CD4-positive, alpha-beta T cell (primary cell): ENCODE measurements around the gene PYCARD. TPM values are rescaled to one million over a fixed set of nuclear protein-coding genes. Genes with fewer than 3 reads are reported as not detected.

Experiments
- ATAC-seq: fragments of 200-7000 bp; cut with Tn5 transposase; one replicate; pipeline ENCODE4 v1.10.0; 2022; ENCODE audit warnings: mild to moderate bottlenecking; ENCODE audit not compliant: poor library complexity
- CTCF ChIA-PET: fragments of 350-600 bp; sonication (Branson Sonifier 250); formaldehyde crosslinking; loops from one replicate; lab custom pipeline; 2021; ENCODE audit warnings: antibody characterized with exemption, inconsistent platforms; lab: Charles Lee
- POLR2A ChIA-PET: fragments of 350-600 bp; sonication (Branson Sonifier 250); formaldehyde crosslinking; loops from one replicate; lab custom pipeline; 2021; ENCODE audit warnings: antibody characterized with exemption, inconsistent platforms; lab: Charles Lee
- DNase-seq, 14 experiments: peaks; one replicate each; pipeline ENCODE4 v3.0.0-alpha.2; 2013 to 2020; ENCODE audit warnings: mixed read lengths in 2 of 14
- H3K27ac ChIP-seq, 2 donors: one replicate each; pipeline versions ENCODE4 v1.5.1 to v1.7.0; 2013; ENCODE audit warnings: low read length in 2 of 2, low read depth in 1 of 2, mild to moderate bottlenecking in 1 of 2
- H3K27me3 ChIP-seq, 2 experiments: 1 replicate in 1 of 2; 2 replicates in 1 of 2; pipeline versions ENCODE4 v1.6.1 to v1.7.0; 2013; ENCODE audit warnings: low read length in 2 of 2, control low read depth in 1 of 2, mild to moderate bottlenecking in 1 of 2, moderate library complexity in 1 of 2; ENCODE audit not compliant: insufficient read depth in 2 of 2, control insufficient read depth in 1 of 2
- H3K36me3 ChIP-seq: one replicate; pipeline ENCODE4 v1.6.1; 2013; ENCODE audit warnings: low read length, control low read depth; ENCODE audit not compliant: insufficient read depth
- H3K4me1 ChIP-seq: one replicate; pipeline ENCODE4 v1.6.1; 2013; ENCODE audit warnings: low read length, control low read depth; ENCODE audit not compliant: insufficient read depth
- H3K4me3 ChIP-seq: one replicate; pipeline ENCODE4 v1.5.1; 2013; ENCODE audit warnings: mild to moderate bottlenecking, low read length, moderate library complexity
- H3K9me3 ChIP-seq, 2 experiments: 1 replicate in 1 of 2; 2 replicates in 1 of 2; pipeline versions ENCODE4 v1.6.1 to v1.7.0; 2013; ENCODE audit warnings: low read length in 2 of 2, mild to moderate bottlenecking in 2 of 2, control low read depth in 1 of 2, moderate library complexity in 1 of 2; ENCODE audit not compliant: control insufficient read depth in 1 of 2, insufficient read depth in 1 of 2
- H3K27ac Mint-ChIP-seq: one replicate; pipeline ENCODE4 v1.8.0; 2020; ENCODE audit warnings: mixed read lengths
- H3K27me3 Mint-ChIP-seq: one replicate; pipeline ENCODE4 v1.8.0; 2021; ENCODE audit warnings: mixed read lengths
- H3K36me3 Mint-ChIP-seq: one replicate; pipeline ENCODE4 v1.8.0; 2021; ENCODE audit warnings: low read depth, mixed read lengths
- H3K4me1 Mint-ChIP-seq: one replicate; pipeline ENCODE4 v1.8.0; 2021; ENCODE audit warnings: low read depth, mixed read lengths
- H3K4me3 Mint-ChIP-seq: one replicate; pipeline ENCODE4 v1.8.0; 2020; ENCODE audit warnings: mild to moderate bottlenecking, mixed read lengths
- H3K9me3 Mint-ChIP-seq: one replicate; pipeline ENCODE4 v1.8.0; 2020; ENCODE audit warnings: mixed read lengths
- CTCF ChIP-seq: fragments of 200-600 bp; IDR thresholded peaks from one replicate; pipeline ENCODE4 v1.8.0; 2022; ENCODE audit warnings: antibody characterized with exemption, mild to moderate bottlenecking
- intact Hi-C, 2 experiments: fragments of 100-400 bp; cut with DNase I in 1 of 2; cut with micrococcal nuclease in 1 of 2; formaldehyde crosslinking; loops; one replicate each; pipeline versions ENCODE4 v1.15.1 to v1.9.0; 2023 to 2025; cut with DNase I, micrococcal nuclease
- total RNA-seq, 174 experiments: library from RNA in 2 of 174; stranded (reverse) in 2 of 174; gene quantifications; one replicate each; pipeline ENCODE4 v1.2.3 and lab custom pipeline; 2021 to 2026

The PYCARD gene
- total RNA-seq, 2 experiments from 2014 or later = 8.1 to 8.5 TPM

DNA sequence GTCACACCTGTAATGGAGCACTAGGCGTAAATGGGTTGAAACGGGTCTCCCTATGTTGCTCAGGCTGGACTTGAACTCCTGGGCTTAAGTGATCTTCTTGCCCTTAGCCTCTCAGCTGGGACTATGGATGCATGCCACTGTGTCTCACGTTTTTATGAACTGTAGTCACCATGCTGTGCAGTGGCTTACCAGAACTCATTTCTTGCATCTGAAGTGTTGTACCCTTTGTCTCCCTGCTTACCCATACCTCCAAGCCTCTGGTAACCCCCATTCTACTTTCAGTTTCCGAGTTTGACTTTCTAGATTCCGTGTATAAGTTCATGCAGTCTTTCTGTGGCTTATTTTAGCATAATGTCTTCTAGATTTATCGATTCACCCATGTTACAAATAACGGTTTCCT, 7.7 kb downstream of the PYCARD start:
- H3K9me3 ChIP-seq = no peaks in the 10 kb centered on the region
- peaks cover 94% of the 10 kb centered on the region for H3K36me3 Mint-ChIP-seq
- DNase-seq = no peak

GRCh38 chr16:31193874-31194273, 8.7 kb downstream of the PYCARD start:
- DNase-seq (no peak), ATAC-seq (no peak)
- peaks cover 72% of the 10 kb centered on the region for H3K4me1 Mint-ChIP-seq
- no peak overlapping the region for H3K4me3 Mint-ChIP-seq
- peak overlapping the region; percentile 66 for H3K27ac Mint-ChIP-seq
- TF ChIP-seq CTCF = no peak
- H3K27me3 Mint-ChIP-seq = no peaks in the 10 kb centered on the region
- CTCF ChIA-PET = no interaction called here
- H3K9me3 Mint-ChIP-seq = no peaks in the 10 kb centered on the region
- POLR2A ChIA-PET = interaction anchor here (0.7 kb wide), 1 partner anchor 14 kb away, joined by 4 read pairs; the partner anchor contains the start of gene FUS
- Histone ChIP-seq H3K36me3 (peaks cover 82% of the 10 kb centered on the region), H3K4me1 (peaks cover 18% of the 10 kb centered on the region), H3K27me3 (no peaks in the 10 kb centered on the region), H3K9me3 (no peaks in the 10 kb centered on the region), H3K27ac (no peak overlapping the region), H3K4me3 (no peak overlapping the region)
- peaks cover 95% of the 10 kb centered on the region for H3K36me3 Mint-ChIP-seq
- intact Hi-C loops = loop anchor here in 1 of 2 experiments (2.0 kb wide), 1 partner anchor 13 kb away; the partner anchor contains the start of gene FUS

More for the DNA sequence above, 7.7 kb downstream of the PYCARD start:
- no peak overlapping the region for H3K27ac ChIP-seq
- H3K36me3 ChIP-seq = peaks cover 76% of the 10 kb centered on the region
- Mint-ChIP-seq H3K27ac (peak overlapping the region; percentile 50), H3K27me3 (no peaks in the 10 kb centered on the region), H3K4me1 (peaks cover 72% of the 10 kb centered on the region), H3K9me3 (no peaks in the 10 kb centered on the region), H3K4me3 (no peak overlapping the region)
- no peak for ATAC-seq
- POLR2A ChIA-PET = interaction anchor here (8.6 kb wide), 1 partner anchor 10 kb away, joined by 89 read pairs; no protein-coding TSS in a partner anchor
- no peak overlapping the region for H3K4me3 ChIP-seq
- H3K27me3 ChIP-seq = no peaks in the 10 kb centered on the region
- intact Hi-C loops = loop anchor here in 1 of 2 experiments (2.0 kb wide), 1 partner anchor 14 kb away; the partner anchor contains the start of gene FUS
- peaks cover 25% of the 10 kb centered on the region for H3K4me1 ChIP-seq
- CTCF ChIA-PET = no interaction called here
- no peak for TF ChIP-seq CTCF

- H3K4me3 ChIP-seq = no peak overlapping the region
- peaks cover 14% of the 10 kb centered on the region for H3K4me1 ChIP-seq
- no peaks in the 10 kb centered on the region for H3K9me3 ChIP-seq
- ChIA-PET CTCF (interaction anchor here (0.6 kb wide), 1 partner anchor 27 kb away, joined by 3 read pairs; no protein-coding TSS in a partner anchor), POLR2A (interaction anchor here (0.7 to 1.6 kb wide), 2 partner anchors 13 kb away, joined by 4 read pairs; partner anchors contain the start of gene FUS)
- H3K9me3 Mint-ChIP-seq = no peaks in the 10 kb centered on the region
- peaks cover 90% of the 10 kb centered on the region for H3K36me3 ChIP-seq
- H3K4me3 Mint-ChIP-seq = peak overlapping the region; percentile 51
- H3K27me3 ChIP-seq = no peaks in the 10 kb centered on the region
- peaks cover 72% of the 10 kb centered on the region for H3K4me1 Mint-ChIP-seq
- no peak for TF ChIP-seq CTCF
- no peak for ATAC-seq
- intact Hi-C loops = no loop called here
- no peak overlapping the region for H3K27ac ChIP-seq
- H3K36me3 Mint-ChIP-seq = peaks cover 96% of the 10 kb centered on the region
- H3K27me3 Mint-ChIP-seq = no peaks in the 10 kb centered on the region
- H3K27ac Mint-ChIP-seq = peak overlapping the region; percentile 66
- no peak for DNase-seq
These were observed 9.5 kb downstream of the PYCARD start for GRCh38 chr16:31192856-31193642.
